SKM-1 (cell line): Measurements from ENCODE around the gene CD9.

Experiments used
- DNase-seq: peaks from one replicate; lab custom pipeline; 2025; ENCODE audit not compliant: unreplicated experiment; lab: John Stamatoyannopoulos, UW

Gene CD9

GRCh38 chr12:6235906-6236640 lies 35.9 kb downstream of the CD9 start:
- DNase-seq: no peak

- no peak for DNase-seq
Observed at GRCh38 chr12:6236641-6236940, 36.4 kb downstream of the CD9 start.

- no peak for DNase-seq
Observed at GRCh38 chr12:6237830-6238229, 37.6 kb downstream of the CD9 start.

DNA sequence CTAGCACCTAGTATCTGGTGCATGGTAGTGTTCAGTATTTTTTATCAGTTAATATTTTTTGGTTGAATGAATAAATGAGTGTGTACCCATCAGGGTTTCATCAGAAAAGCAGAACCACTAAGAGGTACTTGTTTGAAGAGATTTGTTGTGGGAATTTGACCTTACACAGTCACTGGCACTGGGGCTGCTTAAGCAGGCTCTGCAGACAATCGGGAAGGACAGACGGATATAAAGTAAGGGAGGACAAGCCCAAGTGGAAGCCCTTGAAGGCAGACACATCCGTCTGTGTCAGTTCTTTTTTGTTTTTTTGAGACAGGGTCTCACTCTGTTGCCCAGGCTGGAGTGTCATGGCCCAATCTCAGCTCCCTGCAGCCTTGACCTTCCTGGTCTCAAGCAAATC lies 38.7 kb downstream of the CD9 start:
- DNase-seq: no peak

GRCh38 chr12:6241495-6241894 lies 41.3 kb downstream of the CD9 start:
- no peak for DNase-seq

DNA sequence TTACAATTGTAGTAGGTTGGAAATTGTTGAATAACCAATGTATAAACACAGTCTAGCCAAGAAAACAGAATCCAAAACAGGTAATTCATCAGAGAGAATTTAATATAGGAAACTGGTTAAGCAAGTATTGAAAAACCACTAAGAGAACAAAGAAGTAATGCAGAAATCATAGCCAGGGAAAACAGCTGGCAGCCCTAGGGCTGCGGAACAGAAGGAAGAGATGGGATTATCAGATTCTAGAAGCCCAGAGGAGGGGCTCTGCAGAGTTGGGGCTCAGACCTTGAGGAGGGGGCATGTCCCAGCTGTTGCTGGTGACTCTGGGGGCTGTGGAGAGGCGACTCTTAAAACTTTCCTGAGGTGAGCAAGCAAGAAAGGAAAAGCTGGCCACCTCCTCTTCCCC lies 49.4 kb downstream of the CD9 start:
- no peak for DNase-seq

GRCh38 chr12:6250343-6250742 lies 50.1 kb downstream of the CD9 start:
- DNase-seq: no peak

DNA sequence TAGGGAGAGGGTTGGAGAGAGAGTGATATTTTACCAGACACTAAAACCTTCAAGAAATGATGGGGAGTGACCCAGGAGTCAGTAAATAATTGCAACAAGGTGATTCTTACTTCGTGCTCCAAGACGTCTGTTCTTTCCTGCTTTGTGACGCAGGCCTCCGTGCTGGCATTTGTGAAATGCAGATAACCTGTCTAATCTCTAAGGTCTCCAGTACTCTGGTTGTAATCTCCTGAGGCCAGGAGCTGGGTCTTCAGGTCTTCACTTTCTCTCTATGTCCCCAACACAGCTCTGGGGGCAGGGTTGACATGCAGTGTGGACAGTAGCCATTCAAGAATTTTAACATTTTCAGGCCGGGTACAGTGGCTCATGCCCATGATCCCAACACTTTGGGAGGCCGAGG lies 53.1 kb downstream of the CD9 start:
- no peak for DNase-seq

DNA sequence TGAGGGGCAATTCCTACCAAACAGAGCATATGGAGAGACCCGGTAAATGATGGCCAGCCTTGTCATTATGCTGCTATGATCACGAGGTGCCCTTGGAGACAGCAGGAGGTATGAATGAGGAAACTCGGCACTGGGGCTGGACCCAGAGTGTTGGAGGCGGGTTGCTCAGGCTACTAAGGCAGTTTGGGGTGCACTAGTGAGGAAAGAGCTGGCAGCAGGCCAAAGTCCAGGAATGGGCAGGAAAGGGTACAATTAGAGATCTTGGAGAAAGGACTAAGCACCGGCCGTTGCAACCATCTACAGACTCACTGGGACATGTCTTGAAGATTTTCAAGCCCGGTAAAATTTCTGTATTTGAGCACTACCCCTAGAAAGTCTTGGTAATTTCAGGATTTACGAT lies 54.3 kb downstream of the CD9 start:
- no peak for DNase-seq

- DNase-seq: no peak
Observed at GRCh38 chr12:6257007-6257406, 56.8 kb downstream of the CD9 start.

DNA sequence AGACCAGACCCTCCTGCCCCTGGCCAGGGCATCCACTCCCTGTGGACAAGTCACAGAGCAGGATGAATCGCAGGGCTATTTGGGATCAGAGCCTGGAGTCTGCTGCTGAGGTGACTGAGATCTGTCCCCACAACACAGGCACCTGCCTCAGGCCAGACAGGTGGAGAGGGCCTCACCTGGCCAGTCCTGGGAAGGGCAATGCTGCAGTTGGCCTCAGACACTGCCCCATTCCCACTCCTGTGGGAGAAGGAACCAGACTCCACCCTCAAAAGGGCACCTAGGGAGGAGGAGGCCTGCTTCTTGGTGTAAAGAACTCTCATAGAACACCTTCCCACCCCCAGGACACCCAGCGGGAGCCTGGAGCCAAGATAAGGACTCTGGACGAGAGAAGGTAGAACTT lies 62.0 kb downstream of the CD9 start:
- no peak for DNase-seq

GRCh38 chr12:6262623-6263022 lies 62.4 kb downstream of the CD9 start:
- no peak for DNase-seq

- no peak for DNase-seq
Observed at GRCh38 chr12:6263931-6264330, 63.7 kb downstream of the CD9 start.

GRCh38 chr12:6264402-6265037 lies 64.3 kb downstream of the CD9 start:
- DNase-seq: no peak

GRCh38 chr12:6265038-6265405 lies 64.8 kb downstream of the CD9 start:
- no peak for DNase-seq

GRCh38 chr12:6266541-6266966 lies 66.4 kb downstream of the CD9 start:
- no peak for DNase-seq

DNA sequence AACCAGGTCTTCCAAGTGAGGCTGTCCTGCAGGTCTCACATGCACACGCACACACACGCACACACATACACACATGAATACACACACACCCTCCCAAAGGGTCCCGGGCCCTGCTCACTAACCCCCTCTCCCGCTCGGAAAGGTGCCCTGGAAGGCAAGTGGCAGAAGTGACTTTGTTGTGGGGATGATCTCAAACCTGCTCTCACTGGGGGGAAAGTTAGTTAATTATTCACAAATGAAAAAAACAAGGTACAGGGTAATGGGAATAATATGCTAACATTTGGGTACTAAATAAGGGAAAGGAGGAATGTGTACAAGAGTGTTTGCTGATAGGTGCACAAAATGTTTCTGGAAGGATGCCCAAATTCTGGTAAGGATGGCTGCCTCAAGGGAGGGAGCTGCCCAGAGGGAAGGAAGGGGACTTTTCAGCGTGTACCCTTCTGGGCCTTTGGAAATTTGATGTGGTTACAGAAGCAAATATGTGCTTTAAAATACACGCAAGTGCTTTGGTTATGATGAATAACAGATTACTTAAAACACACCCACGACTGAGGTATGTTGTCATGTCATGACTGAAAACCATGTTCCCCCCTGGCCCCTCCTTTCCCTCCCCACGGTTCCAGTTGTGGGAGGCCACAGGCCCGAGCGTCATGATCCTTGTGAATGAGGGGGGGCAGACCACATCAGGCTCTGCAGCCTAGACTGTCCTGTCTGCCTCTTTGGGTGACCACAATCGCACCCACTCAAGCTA lies 66.9 kb downstream of the CD9 start:
- no peak for DNase-seq

GRCh38 chr12:6268484-6269157 lies 68.4 kb downstream of the CD9 start:
- DNase-seq: no peak

GRCh38 chr12:6269986-6270385 lies 69.8 kb downstream of the CD9 start:
- DNase-seq: no peak

- DNase-seq: no peak
Observed at GRCh38 chr12:6271281-6271680, 71.1 kb downstream of the CD9 start.

DNA sequence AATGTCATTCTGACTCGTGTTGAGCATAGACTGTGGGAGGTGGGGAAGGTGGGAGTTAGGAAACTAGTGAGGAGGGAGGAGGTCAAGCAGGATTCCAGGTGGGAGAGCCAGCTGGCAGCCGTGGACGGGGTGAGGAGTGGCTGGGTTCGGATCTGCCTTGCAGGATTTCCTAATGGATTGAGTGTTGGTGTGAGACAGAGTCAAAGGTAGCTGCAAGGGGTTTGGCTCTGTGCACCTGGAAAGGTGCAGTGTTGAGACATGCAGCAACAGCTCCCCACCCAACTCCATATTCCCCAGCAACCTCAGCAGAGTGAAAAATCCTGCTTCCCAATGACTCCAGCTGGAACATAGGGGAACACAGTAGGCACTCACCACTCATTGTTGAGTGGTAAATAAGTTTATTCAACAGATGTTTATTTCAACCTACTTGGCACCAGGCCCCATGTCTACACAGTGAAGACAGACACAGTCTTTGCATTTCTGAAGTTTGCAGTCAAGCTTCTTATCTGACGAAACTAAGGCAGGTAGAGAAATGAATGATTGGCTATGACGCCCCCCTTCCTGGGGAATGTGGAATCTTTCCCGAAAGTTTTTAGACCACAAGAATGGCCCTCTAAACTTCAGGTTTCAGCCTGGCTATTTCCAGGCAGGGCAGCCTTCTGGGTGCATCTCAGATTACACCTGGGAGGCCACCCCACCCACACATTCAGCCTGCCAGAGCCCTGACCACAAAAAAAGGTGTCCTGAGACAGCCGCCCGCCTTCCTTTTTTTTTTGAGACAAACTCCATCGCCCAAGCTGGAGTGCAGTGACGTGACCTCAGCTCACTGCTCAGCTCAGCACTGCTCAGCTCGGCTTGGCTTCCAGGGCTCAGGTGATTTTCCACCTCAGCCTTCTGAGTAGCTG lies 72.4 kb downstream of the CD9 start:
- DNase-seq: no peak
